ENCODE results near the gene SMAD2. TPM values are rescaled to one million over a fixed set of nuclear protein-coding genes. Genes with fewer than 3 reads are reported as not detected.
A peak's percentile ranks its signal among the peaks of the same experiment; 100 is the strongest.

SMAD2 gene
- total RNA-seq (2022) (148 and 167 TPM in 2 replicates), Bru-seq, nascent RNA (percentile 92 among the genes with signal in this experiment), BruChase-seq, experiment 1, labeled RNA remaining after a 6-hour chase (percentile 92 among the genes with signal in this experiment), BruChase-seq, experiment 2, labeled RNA remaining after a 2-hour chase (percentile 90 among the genes with signal in this experiment)
- long read RNA-seq, full-length matches to known transcripts: 107 of 209 reads
- long read RNA-seq, partial matches to known transcripts: 14 of 209 reads
- long read RNA-seq, other reads (novel, unspliced or antisense): 88 of 209 reads

DNA sequence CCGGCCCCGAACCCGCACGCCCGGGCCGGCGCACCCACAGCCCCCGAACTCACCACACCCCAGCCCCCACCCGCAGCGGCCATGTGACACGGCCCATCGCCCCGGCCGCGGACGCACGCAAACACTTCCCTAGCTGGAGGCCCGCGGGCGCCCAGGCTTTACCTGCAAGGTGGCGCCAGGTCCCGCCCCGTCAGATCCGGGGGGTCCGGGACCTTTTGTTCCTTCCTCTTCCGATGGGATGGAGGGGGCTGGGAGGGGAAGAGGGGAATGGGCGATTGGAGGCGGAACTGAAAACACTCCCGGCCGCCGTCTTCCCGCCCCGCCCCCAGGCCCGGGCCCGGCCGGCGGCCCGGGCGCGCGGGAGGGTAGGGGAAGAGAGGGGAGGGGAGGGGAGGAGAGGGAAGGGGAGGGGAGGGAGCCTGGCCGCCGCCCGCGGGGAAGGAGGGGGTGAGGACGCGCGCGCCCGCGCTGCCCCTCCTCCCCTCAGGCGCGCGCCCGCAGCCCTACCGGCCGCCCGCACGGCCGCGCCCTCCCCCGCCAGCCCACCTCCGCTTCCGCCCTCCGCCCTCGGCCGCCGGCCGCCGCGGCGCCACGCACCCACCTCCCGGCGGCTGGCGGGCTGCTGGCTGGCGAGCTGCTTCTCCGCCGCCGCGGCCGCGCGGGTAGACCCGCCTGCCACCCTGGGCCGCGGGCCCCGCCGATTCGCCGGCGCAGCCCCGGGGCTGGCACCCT is at the start of gene SMAD2:
Gene SMAD2 (minus strand): TSS at position 461 of the 732 bp plus-strand sequence. CDS start 33,903 bp downstream, outside the sequence.
- Mint-ChIP-seq H3K4me3 (ENCODE audit: unreplicated experiment) (peak within 1 kb of the TSS; percentile 86), H3K36me3 (ENCODE audit: insufficient read depth, unreplicated experiment) (no peaks in the 10 kb centered on the region), H3K9me3 (ENCODE audit: unreplicated experiment) (no peaks in the 10 kb centered on the region), H3K4me1 (ENCODE audit: insufficient read depth, unreplicated experiment) (peaks cover 44% of the 10 kb centered on the region), H3K27me3 (ENCODE audit: insufficient read depth, unreplicated experiment) (no peaks in the 10 kb centered on the region), H3K27ac (ENCODE audit: low read depth, unreplicated experiment) (peak within 1 kb of the TSS; percentile 91)
- ChIA-PET CTCF (interaction anchor here (0.6 to 1.0 kb wide), 6 partner anchors 9 to 480 kb away, joined by 3 to 5 read pairs (median 4); no protein-coding TSS in a partner anchor), POLR2A (interaction anchor here (0.5 to 2.2 kb wide), 29 partner anchors 10 to 753 kb away, joined by 3 to 30 read pairs (median 4); no protein-coding TSS in a partner anchor)
- no TSS peak for BruUV-seq (replicated peaks)
- TF ChIP-seq CTCF (IDR thresholded peaks at IDR 0.05; ENCODE audit: unreplicated experiment): no peak
- intact Hi-C loops (cut with micrococcal nuclease): loop anchor here (5.0 kb wide), 1 partner anchor 72 kb away; no protein-coding TSS in a partner anchor
- DNase-seq (ENCODE audit: unreplicated experiment): peak; percentile 82

- no peak for TF ChIP-seq CTCF (IDR thresholded peaks at IDR 0.05; ENCODE audit: unreplicated experiment)
- CTCF ChIA-PET: no interaction called here
- Mint-ChIP-seq H3K9me3 (ENCODE audit: unreplicated experiment) (no peaks in the 10 kb centered on the region), H3K27ac (ENCODE audit: low read depth, unreplicated experiment) (no peak overlapping the region), H3K27me3 (ENCODE audit: insufficient read depth, unreplicated experiment) (peaks cover 1% of the 10 kb centered on the region), H3K36me3 (ENCODE audit: insufficient read depth, unreplicated experiment) (no peaks in the 10 kb centered on the region), H3K4me1 (ENCODE audit: insufficient read depth, unreplicated experiment) (no peaks in the 10 kb centered on the region), H3K4me3 (ENCODE audit: unreplicated experiment) (no peak overlapping the region)
- no TSS peak for BruUV-seq (replicated peaks)
- POLR2A ChIA-PET: no interaction called here
- no peak for DNase-seq (ENCODE audit: unreplicated experiment)
- intact Hi-C loops (cut with micrococcal nuclease): no loop called here
Measured at GRCh38 chr18:47979611-47980200, 49.2 kb upstream of the SMAD2 start.

- no peak for TF ChIP-seq CTCF (IDR thresholded peaks at IDR 0.05; ENCODE audit: unreplicated experiment)
Measured at GRCh38 chr18:47978603-47979002, 48.1 kb upstream of the SMAD2 start.

DNA sequence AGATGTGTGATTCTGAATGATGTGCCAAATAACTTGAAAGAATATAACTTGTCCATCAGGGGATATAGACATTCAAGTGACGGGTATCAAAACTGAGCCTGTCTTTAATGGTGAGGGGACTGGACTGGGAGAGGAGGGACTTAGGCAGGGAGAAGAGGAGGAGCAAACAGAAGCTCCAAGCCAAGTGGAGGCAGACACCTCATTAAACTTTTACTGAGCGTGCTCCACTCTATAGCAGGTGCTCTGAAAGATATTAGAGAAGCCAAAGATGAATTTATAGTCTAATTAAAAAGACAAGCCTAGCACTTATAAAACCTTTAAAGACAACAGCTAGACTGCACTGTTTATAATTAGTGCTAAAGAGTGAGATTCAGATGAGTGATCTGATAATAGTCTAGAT is 47.7 kb upstream of the SMAD2 start:
- H3K4me1 Mint-ChIP-seq (ENCODE audit: insufficient read depth, unreplicated experiment): no peaks in the 10 kb centered on the region
- no peak overlapping the region for H3K27ac Mint-ChIP-seq (ENCODE audit: low read depth, unreplicated experiment)
- CTCF ChIA-PET: no interaction called here
- no peaks in the 10 kb centered on the region for H3K9me3 Mint-ChIP-seq (ENCODE audit: unreplicated experiment)
- intact Hi-C loops (cut with micrococcal nuclease): no loop called here
- no peak for DNase-seq (ENCODE audit: unreplicated experiment)
- POLR2A ChIA-PET: no interaction called here
- BruUV-seq (replicated peaks): no TSS peak
- H3K4me3 Mint-ChIP-seq (ENCODE audit: unreplicated experiment): no peak overlapping the region
- no peaks in the 10 kb centered on the region for H3K36me3 Mint-ChIP-seq (ENCODE audit: insufficient read depth, unreplicated experiment)
- peaks cover 17% of the 10 kb centered on the region for H3K27me3 Mint-ChIP-seq (ENCODE audit: insufficient read depth, unreplicated experiment)
- TF ChIP-seq CTCF (IDR thresholded peaks at IDR 0.05; ENCODE audit: unreplicated experiment): no peak

More at GRCh38 chr18:47978603-47979002, 48.1 kb upstream of the SMAD2 start:
- Mint-ChIP-seq H3K4me1 (ENCODE audit: insufficient read depth, unreplicated experiment) (no peaks in the 10 kb centered on the region), H3K27me3 (ENCODE audit: insufficient read depth, unreplicated experiment) (peaks cover 12% of the 10 kb centered on the region), H3K9me3 (ENCODE audit: unreplicated experiment) (no peaks in the 10 kb centered on the region), H3K36me3 (ENCODE audit: insufficient read depth, unreplicated experiment) (no peaks in the 10 kb centered on the region), H3K4me3 (ENCODE audit: unreplicated experiment) (no peak overlapping the region), H3K27ac (ENCODE audit: low read depth, unreplicated experiment) (no peak overlapping the region)
- intact Hi-C loops (cut with micrococcal nuclease): no loop called here
- no TSS peak for BruUV-seq (replicated peaks)
- DNase-seq (ENCODE audit: unreplicated experiment): no peak
- CTCF ChIA-PET: no interaction called here
- POLR2A ChIA-PET: no interaction called here
